GM13976 (cell line): ENCODE data around the gene EPHA8.

Experiments
- DNase-seq: peaks from one replicate; pipeline ENCODE4 v3.0.0; 2012; ENCODE audit warnings: low spot score
- CTCF ChIP-seq: IDR thresholded peaks from 2 replicates; pipeline ENCODE4 v1.5.1; 2012; ENCODE audit warnings: borderline replicate concordance, mild to moderate bottlenecking; ENCODE audit not compliant: insufficient read depth; ENCODE audit errors: extremely low read depth, missing control alignments, control extremely low read depth
- in situ Hi-C: fragments of 300-500 bp; cut with MboI; formaldehyde crosslinking; loops from one replicate; pipeline ENCODE4 v1.12.0; 2022; ENCODE audit warnings: low sequenced_read_pairs, mixed read lengths, inconsistent platforms; ENCODE audit not compliant: unreplicated experiment

EPHA8 gene

DNA sequence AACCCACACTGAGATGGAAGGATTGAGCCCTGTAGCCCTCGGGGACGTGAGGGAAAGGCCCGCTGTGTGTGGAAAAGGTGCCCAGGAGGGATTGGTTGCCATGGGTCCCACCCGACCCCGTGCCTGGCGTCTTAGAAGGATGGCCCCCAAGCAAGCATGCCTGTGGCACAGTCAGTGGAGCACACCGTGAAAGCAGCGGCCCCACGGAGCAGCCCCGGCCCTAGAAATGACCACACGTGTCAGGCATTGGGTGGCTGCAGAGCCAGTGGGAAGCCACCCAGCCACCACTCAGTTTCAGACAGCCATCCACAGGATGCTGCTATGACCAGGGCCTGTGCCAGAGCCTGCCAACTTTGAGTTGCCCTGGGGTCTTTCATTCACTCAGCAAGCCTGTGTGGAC is 13.3 kb upstream of the EPHA8 start:
- DNase-seq: no peak
- in situ Hi-C loops: no loop called here

DNA sequence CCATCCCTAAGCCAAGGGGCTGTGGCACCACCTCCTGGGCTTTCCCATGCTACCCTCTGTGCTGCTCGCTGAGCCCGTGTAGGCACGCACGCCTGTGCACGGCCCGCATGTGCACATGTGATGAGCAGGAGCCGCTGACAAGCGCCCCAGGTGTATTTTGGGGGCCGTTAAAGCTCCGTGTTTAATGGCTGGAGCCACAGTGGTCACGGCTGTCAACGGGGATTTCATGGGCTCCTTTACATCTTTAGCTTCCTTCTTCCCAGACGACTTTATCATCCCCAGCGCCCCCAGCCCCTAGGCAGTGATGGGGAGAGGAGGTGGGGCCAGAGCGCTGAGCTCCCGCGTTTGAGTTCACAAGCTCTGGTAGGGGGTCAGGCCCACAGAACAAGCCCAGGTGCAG is 11.7 kb upstream of the EPHA8 start:
- in situ Hi-C loops: no loop called here
- DNase-seq: no peak
- no peak for TF ChIP-seq CTCF

More for the DNA sequence above, 13.3 kb upstream of the EPHA8 start:
- TF ChIP-seq CTCF: no peak

GRCh38 chr1:22552021-22552420 is 11.3 kb upstream of the EPHA8 start:
- in situ Hi-C loops: no loop called here
- TF ChIP-seq CTCF: no peak

GRCh38 chr1:22553104-22553880 is 10.0 kb upstream of the EPHA8 start:
- in situ Hi-C loops: no loop called here
- TF ChIP-seq CTCF: no peak
- DNase-seq: no peak

More at GRCh38 chr1:22552021-22552420, 11.3 kb upstream of the EPHA8 start:
- no peak for DNase-seq

DNA sequence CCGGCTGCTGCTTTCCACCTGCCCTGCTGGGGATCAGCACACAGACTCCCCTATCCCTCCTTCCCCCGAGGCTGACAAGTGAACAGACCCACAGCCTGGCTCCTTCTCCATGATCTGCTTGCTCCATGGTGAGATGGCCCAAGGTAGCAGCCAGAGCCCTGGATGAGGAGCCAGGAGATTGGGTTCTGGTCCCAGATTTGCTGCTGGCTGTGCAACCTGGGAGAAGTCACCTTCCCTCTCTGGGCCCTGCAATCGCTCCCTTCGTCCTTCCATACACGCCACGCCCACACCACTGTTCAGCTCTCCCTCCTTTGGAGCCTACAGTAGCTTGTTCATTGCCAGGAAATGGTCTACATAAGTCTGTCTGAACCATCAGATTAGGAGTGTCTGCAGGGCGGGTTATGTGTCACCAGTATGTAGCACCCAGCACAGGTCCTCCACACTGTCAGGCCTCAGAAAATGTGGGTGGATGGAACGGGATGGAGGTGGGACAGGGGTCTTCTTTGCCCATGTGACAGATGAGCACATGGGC is 9.2 kb upstream of the EPHA8 start:
- in situ Hi-C loops: no loop called here
- TF ChIP-seq CTCF: no peak
- DNase-seq: no peak

DNA sequence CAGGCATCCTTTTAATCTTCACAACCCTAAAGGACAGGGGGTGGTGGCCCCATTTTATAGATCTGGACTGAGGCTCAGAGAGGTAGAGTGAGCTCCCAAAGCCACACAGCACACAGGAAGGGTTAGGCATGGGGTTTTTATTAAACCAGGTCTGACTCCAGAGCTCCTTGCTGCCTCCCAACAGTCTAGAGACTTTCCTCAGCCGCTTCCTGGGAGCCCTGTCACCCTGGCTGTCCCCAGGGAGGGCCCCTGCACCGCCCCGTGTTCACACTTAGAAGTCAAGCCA is 8.0 kb upstream of the EPHA8 start:
- no peak for DNase-seq
- no peak for TF ChIP-seq CTCF
- in situ Hi-C loops: no loop called here
